Inferior parietal cortex (tissue), 1 donor: ENCODE measurements around the gene SLC23A2.

Source experiments
- DNase-seq: peaks from one replicate; pipeline ENCODE4 v3.0.0-alpha.2; 2016; ENCODE audit errors: extremely low spot score

The SLC23A2 gene

DNA sequence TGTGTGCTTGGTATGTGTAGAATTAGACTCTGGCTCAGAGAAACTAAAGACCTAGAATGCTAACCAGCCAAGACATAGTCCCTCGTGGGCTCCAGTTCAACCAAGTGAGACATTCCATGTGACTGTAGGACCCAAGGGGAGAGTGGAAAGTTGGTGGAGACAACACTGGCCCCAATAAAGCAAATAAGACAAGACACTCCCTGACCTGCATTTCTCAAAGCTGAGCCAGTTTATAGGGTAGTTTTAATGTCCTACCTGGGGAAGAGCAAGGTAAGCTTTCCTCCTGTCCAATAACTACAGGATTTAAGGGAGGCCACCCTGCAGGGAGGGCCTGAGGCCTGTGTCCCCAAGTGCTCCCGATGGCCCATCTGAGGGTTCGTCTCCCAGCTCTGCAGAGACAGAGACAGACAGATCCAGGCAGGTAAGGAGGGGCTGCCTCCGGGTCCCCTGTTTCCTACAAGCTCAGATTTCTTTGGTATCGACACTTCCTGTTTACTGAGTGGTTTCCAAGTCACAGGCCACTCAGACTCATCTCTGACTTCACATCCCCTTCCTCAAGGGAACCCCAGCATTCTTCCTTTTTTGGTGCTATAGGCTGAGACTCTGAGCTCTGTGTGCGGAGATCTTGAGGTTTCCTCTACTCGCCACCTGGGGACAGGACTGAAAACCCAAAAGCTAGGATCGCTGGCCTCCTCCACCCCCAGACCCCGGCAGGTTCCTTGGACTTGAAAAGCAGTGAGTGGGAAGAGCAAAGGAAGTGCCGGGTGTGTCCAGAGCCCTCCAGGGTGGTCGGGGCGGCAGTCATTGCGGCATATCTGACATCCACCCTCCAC is 187.2 kb downstream of the SLC23A2 start:
- DNase-seq = no peak

DNA sequence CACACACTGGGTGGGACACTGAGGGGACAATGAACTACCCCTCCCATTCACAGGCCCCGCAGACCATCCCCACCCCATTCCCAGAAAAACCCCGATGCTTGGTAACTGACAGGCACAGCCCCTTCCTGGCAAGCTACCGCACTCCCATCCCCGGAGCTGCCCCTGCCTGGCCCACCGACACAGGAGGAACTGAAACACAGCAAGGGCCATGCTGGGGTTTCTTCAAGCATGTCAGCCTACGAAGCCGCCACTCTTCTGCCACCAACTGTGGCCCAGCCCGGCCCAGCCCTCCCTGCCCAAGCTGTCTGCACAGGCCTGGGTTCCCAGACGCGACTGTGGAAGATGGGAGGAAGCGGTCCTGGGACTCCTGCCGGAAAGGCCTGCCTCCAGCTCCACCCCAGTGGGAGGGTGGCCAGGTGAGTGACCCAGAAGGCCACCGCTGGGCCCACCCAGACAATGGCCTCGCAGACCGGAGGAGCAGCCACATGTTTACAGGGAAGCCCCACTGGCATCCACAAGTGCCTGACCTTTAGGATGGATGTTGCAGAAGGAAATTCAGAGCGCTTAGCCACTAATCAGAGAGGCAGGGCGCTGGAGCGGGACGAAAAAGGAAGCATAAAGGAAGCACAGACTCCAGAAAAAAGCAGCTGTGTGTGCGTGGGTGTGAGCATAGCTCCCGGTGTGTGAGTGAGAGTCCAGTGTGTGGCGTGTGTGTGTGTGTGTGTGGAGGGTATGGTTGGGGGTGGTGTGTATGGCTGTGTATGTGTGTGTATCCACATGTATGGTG is 188.0 kb downstream of the SLC23A2 start:
- no peak for DNase-seq

DNA sequence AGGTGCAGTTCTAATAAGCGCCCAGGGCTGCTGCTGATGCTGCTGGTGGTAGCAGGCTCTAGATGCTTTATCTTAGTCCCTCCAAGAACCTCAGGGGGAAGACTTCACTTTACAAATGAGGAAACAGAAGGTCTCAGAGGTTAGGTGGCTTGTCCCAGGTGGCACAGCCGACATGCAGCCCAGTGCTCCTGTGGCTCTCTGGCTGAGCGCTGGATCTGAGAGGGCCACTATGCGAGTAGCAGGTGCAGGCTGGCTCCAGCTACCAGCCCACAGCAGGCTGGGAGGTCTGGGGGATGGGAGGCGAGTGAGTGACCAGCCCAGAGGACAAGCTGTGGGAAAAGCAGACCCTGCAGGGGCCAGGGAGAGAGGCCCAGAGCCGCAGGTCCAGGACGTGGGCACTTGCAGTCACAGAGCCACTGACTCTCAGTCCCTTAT is 188.7 kb downstream of the SLC23A2 start:
- DNase-seq = no peak

DNA sequence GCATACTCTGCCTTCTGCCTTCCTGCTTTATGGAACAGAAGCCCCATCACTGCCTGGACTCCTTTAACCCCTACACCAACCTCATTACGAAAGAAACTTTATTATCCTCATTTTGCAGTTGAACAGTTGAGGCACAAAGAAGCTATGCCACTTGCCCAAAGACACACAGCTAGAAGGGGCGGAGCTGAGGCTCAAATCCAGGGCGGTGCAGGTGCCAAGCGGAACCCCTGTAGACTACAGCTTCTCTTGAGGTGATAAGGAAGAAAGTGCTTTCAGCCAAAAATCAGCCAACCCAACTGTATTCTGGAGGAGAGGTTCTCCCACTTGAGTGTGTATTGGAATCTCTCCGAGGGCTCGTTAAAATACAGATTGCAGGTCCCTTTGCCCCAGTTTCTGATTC is 189.1 kb downstream of the SLC23A2 start:
- no peak for DNase-seq

- DNase-seq = no peak
Measured at GRCh38 chr20:4811661-4812181, 189.6 kb downstream of the SLC23A2 start.

- DNase-seq = no peak
Measured at GRCh38 chr20:4811257-4811656, 190.1 kb downstream of the SLC23A2 start.

DNA sequence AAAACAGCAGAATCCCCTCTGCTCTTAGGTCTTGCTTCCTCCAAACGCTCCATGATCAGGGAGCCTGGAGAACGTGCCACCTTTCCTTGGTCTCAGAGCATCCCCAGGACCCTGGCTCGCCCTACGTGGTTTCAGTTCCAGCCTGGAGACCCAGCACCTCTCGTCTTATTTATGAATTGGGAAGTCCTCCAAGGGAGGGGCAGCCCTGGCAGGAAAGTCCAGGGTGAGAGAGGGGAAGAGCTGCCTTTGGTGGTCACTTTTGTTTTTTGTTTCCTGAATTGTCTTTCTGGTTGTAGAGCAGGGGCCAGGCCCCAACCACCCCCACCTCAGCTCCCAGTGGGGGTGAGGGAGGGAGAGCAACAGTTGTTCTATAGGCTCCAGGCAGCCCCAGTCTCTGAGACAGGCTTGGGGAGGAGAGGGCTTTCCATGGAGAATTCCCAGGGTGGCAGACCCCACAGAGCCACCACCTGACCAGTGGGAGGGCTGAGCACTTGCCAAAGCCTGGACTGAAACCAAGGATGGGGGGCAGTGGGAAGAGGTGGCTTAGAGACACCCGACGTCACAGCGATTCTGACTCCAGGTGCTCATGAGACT is 190.8 kb downstream of the SLC23A2 start:
- DNase-seq = no peak

DNA sequence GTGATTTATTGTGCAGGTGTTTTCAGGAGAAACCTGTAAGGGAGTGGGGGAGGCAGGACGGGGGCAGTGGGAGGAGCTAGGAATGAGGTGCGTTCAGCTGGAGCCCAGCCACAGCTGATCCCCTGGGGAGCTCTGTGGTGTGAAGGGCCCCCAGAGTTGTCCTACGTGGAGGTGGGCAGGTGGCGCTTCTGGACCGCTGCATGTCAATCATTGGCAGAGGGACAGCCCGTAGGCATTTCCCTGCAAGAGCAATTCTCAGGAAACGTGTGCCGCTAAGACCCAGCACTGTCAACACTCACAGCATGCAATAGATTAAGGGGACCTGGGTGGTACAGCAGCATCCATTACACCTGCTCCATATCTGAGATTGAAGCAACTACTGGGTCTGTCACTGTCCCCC is 191.6 kb downstream of the SLC23A2 start:
- DNase-seq = no peak

GRCh38 chr20:4808872-4809271 is 192.4 kb downstream of the SLC23A2 start:
- DNase-seq = no peak

DNA sequence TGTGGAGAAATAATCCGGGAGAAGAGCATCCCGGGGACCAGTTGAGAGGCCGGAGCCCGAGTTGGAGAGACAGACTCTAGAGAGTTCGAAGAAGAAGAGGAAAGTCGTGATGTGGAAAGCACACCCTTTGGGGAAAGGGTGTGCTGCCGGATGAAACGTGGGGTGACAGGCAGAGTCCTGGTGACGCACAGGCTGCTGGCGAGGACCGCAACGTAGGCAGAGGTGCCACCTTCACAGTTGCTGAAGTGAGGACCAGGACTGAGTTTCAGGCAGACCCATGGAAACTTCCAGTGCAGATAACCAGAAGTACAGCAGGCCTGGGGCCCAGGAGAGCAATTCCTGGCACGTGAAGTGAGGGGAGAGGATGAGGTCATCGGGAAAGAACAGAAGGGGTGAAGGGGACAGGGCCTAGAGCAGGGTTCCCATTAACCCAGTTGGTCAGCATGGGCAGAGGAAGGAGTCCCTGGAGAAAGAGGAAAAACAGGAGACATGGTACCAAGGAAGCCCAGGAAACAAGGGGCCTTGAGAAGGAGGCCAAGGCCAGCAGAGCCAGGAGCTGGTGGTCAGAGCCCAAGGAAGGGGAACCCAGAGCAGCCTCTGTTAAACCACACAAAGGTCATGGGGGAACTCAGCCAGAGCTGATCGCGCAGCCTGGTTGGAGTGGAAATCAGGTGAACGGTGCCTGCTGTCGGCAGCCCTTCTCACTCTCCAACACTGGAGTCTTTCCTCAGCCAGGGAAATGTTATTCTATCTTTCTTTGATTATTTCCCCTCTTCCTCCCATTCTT is 195.5 kb downstream of the SLC23A2 start:
- no peak for DNase-seq

- DNase-seq = no peak
Measured at GRCh38 chr20:4802527-4802926, 198.8 kb downstream of the SLC23A2 start.
